Effector CD8-positive, alpha-beta T cell (primary cell): ENCODE results near the gene MSMP.
A peak's percentile ranks its signal among the peaks of the same experiment; 100 is the strongest.

Experiments used
- DNase-seq: peaks from one replicate; lab custom pipeline; 2025; lab: John Stamatoyannopoulos, UW
- total RNA-seq, 4 experiments: gene quantifications; one replicate each; lab custom pipeline; 2026; lab: John Stamatoyannopoulos, UW

The MSMP gene
- 0 to 0.18 (median 0.06) reads per million in 4 experiments for total RNA-seq

GRCh38 chr9:35754264-35754663, at the start of gene MSMP:
Gene MSMP, minus strand, starts transcription at chr9:35754276. Its CDS starts 147 bp downstream, at chr9:35754129.
- no peak for DNase-seq

- no peak for DNase-seq
Observed at GRCh38 chr9:35801328-35802128, 47.5 kb upstream of the MSMP start.

GRCh38 chr9:35800530-35800929, 46.5 kb upstream of the MSMP start:
- DNase-seq: no peak

- no peak for DNase-seq
Observed at GRCh38 chr9:35798658-35799374, 44.7 kb upstream of the MSMP start.

GRCh38 chr9:35797311-35798109, 43.4 kb upstream of the MSMP start:
- DNase-seq: no peak

GRCh38 chr9:35795695-35796094, 41.6 kb upstream of the MSMP start:
- DNase-seq: no peak

GRCh38 chr9:35793461-35793860, 39.4 kb upstream of the MSMP start:
- no peak for DNase-seq

GRCh38 chr9:35792826-35793225, 38.8 kb upstream of the MSMP start:
- no peak for DNase-seq

GRCh38 chr9:35792024-35792813, 38.1 kb upstream of the MSMP start:
- DNase-seq: no peak

GRCh38 chr9:35791297-35791921, 37.3 kb upstream of the MSMP start, which contains the start of gene NPR2:
Gene NPR2, plus strand, starts transcription at chr9:35791591. Its CDS starts 818 bp downstream, at chr9:35792409.
- DNase-seq: no peak

GRCh38 chr9:35790385-35791296, 36.6 kb upstream of the MSMP start:
- peak; percentile 32 for DNase-seq

- no peak for DNase-seq
Observed at GRCh38 chr9:35790025-35790384, 35.9 kb upstream of the MSMP start.

GRCh38 chr9:35789541-35789940, 35.5 kb upstream of the MSMP start:
- no peak for DNase-seq

GRCh38 chr9:35783418-35783817, 29.3 kb upstream of the MSMP start:
- DNase-seq: no peak

GRCh38 chr9:35781066-35781465, 27.0 kb upstream of the MSMP start:
- no peak for DNase-seq

- no peak for DNase-seq
Observed at GRCh38 chr9:35778496-35778895, 24.4 kb upstream of the MSMP start.

GRCh38 chr9:35776018-35776417, 21.9 kb upstream of the MSMP start:
- DNase-seq: no peak

GRCh38 chr9:35774907-35775635, 21.0 kb upstream of the MSMP start:
- no peak for DNase-seq

- no peak for DNase-seq
Observed at GRCh38 chr9:35771943-35772342, 17.9 kb upstream of the MSMP start.
